CMK (cell line): ENCODE data around the gene TMEM25.
"Not testable (repeated sequence)": the region's sequence is repeated elsewhere in the genome, so short reads cannot be mapped to it uniquely, and the experiment has no call there.

Source experiments
- DNase-seq: peaks from one replicate; pipeline ENCODE4 v3.0.0-alpha.2; 2010; ENCODE audit warnings: low read depth

The TMEM25 gene

DNA sequence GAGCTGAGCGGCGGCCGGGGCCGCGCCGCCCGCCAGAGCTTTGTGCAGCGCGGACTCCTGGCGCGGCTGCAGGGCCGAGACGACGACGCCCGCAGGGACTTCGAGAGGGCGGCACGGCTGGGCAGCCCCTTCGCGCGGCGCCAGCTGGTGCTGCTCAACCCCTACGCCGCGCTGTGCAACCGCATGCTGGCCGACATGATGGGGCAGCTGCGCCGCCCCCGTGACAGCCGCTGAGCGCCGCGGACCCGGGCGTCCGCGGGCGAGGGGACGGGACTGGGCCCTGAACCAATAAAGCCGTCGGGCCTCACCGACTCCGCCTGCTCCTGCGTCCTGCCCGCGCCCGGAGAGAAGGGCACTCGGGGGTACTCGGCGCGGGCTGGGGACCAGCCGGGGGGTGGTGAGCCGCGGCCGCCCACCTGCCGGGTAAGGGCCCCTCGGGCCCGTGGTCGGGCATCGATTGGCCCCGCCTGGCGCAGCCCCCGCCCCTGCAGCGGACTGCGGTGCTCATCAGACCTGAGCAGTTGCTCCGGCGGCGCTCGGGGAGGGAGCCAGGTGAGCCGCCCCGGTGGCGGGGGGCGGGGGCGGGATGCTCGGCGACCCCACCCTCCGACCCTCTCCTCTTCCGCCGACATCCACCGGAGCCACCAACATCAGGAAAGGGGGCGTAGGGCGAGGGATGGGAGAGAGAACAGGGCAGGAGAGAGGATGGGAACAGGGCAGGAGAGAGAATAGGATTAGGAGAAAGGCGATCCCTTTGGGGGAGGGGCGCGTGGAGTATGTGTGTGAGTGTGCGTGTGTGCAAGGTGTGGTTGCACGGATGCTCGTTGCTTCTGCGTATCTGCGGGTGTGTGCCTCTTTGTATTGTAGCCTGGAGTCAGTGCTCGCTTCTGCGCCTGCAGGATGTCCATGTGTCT is at the start of gene TMEM25:
TMEM25 (plus strand) TSS at position 510 of the 914 bp plus-strand sequence. CDS start 610 bp downstream, outside the sequence.
- DNase-seq, result no peak

DNA sequence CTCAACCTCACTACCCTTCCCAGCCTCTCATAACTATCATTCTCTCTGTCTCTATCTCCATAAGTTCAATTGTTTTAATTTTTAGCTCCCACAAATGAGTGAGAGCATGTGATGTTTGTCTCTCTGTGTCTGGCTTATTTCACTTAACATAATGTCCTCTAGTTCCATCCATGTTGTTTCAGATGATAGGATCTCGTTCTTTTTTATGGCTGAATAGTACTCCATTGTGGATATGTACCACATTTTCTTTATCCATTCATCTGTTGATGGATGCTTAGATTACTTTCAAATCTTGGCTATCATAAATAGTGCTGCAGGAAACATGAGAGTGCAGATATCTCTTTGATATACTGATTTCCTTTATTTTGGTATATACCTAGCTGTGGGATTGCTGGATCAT is 49.8 kb upstream of the TMEM25 start:
- not testable (repeated sequence) for DNase-seq

DNA sequence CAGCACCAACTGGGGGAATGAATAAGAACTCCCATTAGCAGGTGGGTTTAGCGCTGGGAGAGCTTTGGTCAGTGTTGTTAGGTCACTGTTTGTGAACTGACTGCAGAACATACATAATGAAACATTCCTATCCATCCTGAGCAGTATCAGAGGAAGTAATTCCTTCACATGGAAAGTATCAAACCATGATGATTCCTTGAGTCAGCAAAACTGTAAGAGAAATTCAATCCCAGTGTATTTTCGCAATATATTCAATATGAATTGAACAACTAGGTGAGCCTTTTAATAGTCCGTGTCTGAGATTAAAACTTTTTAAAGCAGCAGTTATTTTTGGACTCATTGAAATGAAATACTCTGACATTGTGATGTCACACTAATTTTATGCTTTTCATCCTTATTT is 46.6 kb upstream of the TMEM25 start:
- no peak for DNase-seq

DNA sequence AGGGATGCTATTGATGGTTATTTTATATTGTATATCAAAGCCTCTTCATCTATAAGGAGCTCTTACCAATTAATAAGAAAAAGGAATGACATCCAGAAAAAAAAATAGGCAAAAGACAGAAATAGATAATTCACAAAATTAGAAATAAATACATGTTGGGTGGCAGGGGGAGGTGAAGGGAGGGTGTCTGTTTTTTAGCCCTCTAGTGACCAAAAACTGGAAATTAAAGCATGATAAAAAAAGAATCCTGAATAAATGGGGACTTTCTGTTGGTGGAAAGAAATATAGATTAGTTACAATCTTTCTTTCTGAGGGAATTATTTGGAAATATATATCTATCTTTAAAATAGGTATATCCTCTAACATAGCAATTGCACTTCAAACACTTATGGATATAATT is 45.7 kb upstream of the TMEM25 start:
- no peak for DNase-seq

DNA sequence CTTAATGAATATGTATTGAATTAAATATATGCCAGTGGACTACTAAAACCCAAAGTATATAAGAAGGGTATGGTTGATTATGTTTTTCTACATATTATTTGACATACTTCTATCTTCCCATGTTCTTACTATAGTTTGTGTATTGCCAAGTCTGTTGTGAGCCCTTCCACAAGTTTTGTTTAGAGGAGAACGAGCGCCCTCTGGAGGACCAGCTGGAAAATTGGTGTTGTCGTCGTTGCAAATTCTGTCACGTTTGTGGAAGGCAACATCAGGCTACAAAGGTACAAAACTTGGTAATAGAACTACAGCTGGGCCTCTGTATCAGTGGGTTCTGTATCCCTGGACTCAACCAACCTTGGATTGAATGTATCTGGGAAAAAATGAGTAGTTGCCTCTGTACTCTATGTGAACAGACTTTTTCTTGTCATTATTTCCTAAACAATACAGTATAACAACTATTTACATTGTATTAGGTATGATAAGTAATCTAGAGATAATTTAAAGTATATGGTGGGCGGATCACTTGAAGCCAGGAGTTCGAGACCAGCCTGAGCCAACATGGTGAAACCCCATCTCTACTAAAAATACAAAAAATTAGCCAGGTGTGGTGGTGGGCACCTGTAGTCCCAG is 42.4 kb upstream of the TMEM25 start:
- peak; percentile 54 for DNase-seq

DNA sequence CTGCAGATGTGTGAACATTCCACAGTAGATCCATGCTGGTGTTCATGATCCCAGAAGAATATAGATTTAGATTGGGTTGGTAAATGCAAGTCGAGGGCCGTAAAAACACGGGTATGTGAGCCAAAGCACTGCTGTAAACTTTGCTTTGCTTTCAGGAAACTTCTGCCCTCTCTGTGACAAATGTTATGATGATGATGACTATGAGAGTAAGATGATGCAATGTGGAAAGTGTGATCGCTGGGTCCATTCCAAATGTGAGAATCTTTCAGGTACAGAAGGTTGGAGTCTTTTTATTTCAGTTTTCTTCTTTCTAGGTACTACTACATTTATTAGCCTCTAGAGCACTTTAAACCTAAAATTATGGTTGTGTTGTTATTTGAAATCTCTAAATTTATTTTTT is 40.0 kb upstream of the TMEM25 start:
- no peak for DNase-seq

DNA sequence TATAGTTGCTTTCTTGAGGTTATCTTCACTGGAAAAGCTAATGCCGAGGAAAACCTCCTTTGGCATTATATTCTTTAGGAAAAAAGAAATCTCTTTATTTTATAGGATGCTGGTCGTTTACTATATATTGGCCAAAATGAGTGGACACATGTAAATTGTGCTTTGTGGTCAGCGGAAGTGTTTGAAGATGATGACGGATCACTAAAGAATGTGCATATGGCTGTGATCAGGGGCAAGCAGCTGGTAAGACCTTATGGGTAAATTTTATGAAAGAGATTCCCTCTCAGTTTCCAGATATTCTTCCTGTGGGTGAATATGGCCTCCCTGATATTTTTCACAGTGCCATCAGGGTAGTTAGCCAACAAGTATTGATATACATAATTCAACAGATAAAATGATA is 33.2 kb upstream of the TMEM25 start:
- DNase-seq, result no peak

DNA sequence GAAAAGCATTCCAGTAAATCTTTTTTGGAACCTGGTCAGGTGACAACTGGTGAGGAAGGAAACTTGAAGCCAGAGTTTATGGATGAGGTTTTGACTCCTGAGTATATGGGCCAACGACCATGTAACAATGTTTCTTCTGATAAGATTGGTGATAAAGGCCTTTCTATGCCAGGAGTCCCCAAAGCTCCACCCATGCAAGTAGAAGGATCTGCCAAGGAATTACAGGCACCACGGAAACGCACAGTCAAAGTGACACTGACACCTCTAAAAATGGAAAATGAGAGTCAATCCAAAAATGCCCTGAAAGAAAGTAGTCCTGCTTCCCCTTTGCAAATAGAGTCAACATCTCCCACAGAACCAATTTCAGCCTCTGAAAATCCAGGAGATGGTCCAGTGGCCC is 27.8 kb upstream of the TMEM25 start:
- DNase-seq, result no peak

DNA sequence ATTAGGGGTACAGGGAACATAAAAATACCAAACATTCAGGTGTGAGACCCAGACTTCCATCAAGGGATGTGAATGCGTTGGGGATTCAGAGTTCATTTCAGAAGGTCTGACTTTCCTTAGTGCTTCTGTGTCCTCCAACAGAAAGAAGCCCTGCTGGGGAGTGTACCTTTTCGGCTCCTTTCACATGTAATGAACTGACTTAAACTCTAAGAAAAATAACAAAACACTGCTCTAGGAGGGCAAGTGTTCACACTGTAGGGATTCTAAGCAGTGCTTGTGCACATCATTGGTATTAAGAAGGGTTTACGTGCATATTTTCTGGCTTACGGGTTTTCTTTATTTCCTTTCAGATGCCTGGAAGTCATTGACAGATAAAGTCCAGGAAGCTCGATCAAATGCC is 19.4 kb upstream of the TMEM25 start:
- DNase-seq, result no peak

DNA sequence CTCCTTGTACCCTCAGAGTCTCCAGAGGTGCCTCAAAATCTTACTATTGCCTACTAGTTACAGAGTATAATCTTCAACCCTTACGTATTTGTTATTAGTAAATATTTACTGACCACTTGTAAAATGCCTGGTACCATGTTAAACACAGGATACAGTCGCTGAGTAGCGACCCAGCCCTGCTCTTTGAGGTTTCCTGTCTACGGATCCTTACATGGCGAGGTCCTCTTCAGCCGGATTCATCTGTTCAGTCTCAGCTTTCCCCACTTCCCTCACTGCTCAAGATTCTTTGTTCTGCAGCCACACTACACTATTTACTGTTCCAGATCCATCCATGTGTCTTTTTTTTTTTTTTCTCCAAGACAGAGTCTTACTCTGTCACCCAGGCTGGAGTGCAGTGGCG is 16.9 kb upstream of the TMEM25 start:
- no peak for DNase-seq

DNA sequence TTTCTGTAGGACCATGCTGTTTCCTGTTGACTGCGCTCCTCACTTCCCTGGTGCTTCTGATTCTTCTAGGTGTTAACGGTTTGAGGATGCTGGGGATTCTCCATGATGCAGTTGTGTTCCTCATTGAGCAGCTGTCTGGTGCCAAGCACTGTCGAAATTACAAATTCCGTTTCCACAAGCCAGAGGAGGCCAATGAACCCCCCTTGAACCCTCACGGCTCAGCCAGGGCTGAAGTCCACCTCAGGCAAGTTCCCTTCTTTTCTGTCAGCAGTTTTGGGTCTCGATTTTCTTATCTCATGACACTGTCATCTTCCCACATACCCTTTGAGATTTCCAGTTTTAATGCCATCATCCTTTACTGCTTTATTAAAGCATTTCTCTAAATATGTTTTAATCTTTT is 11.4 kb upstream of the TMEM25 start:
- no peak for DNase-seq

DNA sequence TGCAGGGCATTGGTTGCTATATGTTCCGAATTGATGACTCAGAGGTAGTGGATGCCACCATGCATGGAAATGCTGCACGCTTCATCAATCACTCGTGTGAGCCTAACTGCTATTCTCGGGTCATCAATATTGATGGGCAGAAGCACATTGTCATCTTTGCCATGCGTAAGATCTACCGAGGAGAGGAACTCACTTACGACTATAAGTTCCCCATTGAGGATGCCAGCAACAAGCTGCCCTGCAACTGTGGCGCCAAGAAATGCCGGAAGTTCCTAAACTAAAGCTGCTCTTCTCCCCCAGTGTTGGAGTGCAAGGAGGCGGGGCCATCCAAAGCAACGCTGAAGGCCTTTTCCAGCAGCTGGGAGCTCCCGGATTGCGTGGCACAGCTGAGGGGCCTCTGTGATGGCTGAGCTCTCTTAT is 9.1 kb upstream of the TMEM25 start:
- DNase-seq, result no peak

DNA sequence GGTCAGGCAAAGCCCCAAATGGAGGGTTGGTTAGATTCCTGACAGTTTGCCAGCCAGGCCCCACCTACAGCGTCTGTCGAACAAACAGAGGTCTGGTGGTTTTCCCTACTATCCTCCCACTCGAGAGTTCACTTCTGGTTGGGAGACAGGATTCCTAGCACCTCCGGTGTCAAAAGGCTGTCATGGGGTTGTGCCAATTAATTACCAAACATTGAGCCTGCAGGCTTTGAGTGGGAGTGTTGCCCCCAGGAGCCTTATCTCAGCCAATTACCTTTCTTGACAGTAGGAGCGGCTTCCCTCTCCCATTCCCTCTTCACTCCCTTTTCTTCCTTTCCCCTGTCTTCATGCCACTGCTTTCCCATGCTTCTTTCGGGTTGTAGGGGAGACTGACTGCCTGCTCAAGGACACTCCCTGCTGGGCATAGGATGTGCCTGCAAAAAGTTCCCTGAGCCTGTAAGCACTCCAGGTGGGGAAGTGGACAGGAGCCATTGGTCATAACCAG is 8.4 kb upstream of the TMEM25 start:
- no peak for DNase-seq

DNA sequence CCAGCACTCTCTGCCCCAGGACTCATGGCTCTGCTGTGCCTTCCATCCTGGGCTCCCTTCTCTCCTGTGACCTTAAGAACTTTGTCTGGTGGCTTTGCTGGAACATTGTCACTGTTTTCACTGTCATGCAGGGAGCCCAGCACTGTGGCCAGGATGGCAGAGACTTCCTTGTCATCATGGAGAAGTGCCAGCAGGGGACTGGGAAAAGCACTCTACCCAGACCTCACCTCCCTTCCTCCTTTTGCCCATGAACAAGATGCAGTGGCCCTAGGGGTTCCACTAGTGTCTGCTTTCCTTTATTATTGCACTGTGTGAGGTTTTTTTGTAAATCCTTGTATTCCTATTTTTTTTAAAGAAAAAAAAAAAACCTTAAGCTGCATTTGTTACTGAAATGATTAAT is 6.6 kb upstream of the TMEM25 start:
- DNase-seq, result no peak

DNA sequence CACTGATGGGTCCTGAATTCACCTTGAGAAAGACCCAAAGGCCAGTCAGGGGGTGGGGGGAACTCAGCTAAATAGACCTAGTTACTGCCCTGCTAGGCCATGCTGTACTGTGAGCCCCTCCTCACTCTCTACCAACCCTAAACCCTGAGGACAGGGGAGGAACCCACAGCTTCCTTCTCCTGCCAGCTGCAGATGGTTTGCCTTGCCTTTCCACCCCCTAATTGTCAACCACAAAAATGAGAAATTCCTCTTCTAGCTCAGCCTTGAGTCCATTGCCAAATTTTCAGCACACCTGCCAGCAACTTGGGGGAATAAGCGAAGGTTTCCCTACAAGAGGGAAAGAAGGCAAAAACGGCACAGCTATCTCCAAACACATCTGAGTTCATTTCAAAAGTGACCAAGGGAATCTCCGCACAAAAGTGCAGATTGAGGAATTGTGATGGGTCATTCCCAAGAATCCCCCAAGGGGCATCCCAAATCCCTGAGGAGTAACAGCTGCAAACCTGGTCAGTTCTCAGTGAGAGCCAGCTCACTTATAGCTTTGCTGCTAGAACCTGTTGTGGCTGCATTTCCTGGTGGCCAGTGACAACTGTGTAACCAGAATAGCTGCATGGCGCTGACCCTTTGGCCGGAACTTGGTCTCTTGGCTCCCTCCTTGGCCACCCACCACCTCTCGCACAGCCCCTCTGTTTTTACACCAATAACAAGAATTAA is 6.1 kb upstream of the TMEM25 start:
- DNase-seq, result peak; percentile 43

DNA sequence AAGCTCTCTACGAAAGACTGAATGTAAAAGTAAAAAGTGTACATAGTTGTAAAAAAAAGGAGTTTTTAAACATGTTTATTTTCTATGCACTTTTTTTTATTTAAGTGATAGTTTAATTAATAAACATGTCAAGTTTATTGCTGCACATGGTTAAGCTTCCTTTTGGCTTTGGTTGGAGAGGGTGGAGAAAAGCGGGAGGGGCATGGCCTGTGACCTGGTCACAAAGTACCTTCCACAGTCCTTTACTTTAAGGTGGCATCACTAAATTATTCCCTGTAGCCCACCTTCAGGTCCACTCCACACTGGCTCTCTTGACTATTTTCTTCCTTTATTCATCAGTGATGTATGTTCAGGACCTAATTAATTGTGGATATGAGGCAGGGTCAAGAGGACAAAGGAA is 4.3 kb upstream of the TMEM25 start:
- DNase-seq, result no peak

DNA sequence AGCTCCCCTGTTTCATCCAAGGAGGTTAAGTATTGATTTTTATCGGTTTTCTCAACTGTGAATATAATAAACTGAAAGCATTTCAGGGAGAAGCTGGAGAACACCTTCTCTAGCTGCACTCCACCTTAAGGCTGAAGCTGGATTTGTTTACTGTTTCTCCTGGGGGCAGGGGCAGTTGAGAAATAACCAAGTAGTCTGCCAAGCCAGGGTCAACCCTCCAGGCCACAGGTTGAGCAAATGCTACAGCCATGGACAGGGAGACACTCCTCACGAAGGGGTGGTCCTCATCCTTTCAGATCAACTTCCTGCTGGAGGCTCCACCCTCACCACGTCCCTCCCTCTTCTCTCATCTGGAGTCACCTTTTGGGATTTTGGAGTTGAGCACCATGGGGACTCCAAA is 3.9 kb upstream of the TMEM25 start, which contains the start of gene TTC36:
TTC36 (plus strand) TSS at position 366 of the 400 bp plus-strand sequence; CDS start at position 387, 21 bp downstream.
- DNase-seq, result no peak

DNA sequence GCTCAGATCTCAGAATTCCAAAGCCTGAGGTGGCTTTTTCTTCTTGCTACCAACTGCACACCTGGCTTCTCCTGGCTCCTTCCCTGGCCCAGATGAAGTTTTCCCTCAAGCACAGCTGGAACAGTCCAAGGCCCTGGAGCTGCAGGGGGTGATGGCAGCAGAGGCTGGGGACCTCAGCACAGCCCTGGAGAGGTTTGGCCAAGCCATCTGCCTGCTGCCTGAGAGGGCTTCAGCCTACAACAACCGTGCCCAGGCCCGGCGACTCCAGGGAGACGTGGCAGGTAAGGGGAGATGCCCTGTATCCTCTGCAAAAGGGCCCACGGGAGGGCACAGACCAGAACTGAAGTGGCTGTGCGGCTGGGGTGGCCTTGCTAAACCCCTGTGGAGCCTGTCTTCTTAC is 2.5 kb upstream of the TMEM25 start:
- DNase-seq, result no peak

DNA sequence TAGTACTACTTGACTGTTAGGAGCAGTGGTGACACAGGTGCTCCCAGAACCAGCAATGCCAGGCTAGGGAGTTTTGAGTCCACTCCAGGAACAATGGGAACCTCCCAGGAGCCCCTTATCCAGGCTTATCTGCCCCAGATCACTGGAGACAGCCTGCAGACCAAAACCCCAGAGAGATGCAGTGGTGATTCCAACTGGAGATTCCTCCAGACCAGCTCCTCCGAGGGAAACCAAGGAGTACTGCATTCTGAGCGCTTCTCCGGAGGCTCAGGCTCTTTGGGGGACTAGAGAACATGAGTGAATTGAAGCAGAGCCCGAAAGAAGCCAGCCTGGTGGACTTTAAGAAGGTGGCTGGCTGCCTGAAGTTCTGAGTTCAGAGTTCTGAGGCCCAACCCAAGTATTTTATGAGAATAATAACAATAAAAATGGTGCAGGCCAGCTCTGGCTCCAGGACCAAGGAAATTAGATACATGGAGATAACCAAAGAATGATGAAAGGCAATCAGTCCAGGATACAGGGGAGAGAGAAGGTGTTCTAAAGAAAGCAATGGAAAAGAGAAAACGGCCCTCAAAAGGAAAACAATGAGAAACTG is 1.3 kb upstream of the TMEM25 start:
- no peak for DNase-seq

DNA sequence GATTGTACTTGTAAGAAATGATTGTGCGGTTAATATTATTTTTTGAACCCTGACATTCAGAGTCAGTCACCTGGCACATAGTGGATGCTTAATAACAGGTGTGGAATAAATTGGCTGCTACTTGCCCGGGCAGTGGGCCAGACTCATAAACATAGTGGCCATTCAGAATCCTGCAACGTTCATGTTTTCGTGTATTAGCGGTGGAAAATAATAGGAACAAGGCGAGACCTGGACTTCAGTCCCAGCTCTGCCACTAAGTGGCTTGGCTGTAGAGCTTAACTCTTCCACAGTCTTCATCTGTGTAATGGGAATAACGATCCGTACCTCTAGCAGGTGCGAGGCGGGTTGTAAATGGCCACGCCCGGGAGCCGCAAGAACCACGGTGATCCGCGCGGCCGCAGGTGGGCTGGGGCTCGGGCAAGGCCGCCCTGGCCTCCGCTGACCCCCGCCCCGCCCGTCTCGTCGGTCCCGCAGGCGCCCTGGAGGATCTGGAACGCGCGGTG is 761 bp upstream of the TMEM25 start:
- no peak for DNase-seq

DNA sequence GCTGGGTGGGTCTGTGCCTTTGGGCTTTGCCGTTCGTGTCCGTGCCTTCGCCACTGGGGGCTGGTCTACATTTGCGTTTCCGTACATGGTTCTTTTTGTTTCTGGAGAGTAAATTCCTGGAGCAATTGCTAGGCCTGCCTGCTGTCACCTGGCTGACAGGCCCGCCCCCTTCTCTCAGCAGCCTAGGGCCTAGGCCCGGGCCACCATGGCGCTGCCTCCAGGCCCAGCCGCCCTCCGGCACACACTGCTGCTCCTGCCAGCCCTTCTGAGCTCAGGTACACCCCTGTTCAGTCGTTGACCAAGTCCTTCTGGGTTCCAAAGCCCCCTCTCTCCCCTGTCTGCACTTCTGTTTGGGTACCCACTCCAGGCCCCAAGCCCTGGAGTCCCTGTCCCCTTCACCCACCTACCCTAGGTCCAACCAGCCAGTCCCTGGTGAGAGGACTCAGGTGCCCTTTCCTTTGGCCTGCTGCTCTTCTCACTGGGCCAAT is 649 bp downstream of the TMEM25 start:
- DNase-seq, result no peak

DNA sequence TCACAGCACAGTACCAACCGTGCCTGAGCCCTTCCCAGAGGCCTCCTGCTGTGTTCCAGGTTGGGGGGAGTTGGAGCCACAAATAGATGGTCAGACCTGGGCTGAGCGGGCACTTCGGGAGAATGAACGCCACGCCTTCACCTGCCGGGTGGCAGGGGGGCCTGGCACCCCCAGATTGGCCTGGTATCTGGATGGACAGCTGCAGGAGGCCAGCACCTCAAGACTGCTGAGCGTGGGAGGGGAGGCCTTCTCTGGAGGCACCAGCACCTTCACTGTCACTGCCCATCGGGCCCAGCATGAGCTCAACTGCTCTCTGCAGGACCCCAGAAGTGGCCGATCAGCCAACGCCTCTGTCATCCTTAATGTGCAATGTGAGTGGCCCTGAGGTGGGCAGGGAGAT is 1.1 kb downstream of the TMEM25 start:
- DNase-seq, result no peak
